Tongue (tissue), 3 donors: Measurements from ENCODE around the gene SLC35A1. TPM values are rescaled to one million over a fixed set of nuclear protein-coding genes. Genes with fewer than 3 reads are reported as not detected.

Experiments
- DNase-seq: peaks from one replicate; pipeline ENCODE4 v3.0.0-alpha.2; 2015
- small RNA-seq: library from RNA; depleted of rRNA; stranded (forward); fragments of <200 nt; gene quantifications from one replicate; pipeline ENCODE3, GENCODE V24; 2014; ENCODE audit warnings: low replicate concordance
- total RNA-seq: library from RNA; depleted of rRNA; stranded (reverse); fragments of >200 nt; gene quantifications from one replicate; pipeline ENCODE4 v1.2.3, GENCODE V29; 2014

The SLC35A1 gene
- total RNA-seq, 1 donor from 2014 or later = 21.8 TPM

- DNase-seq = no peak
These were observed 61.7 kb downstream of the SLC35A1 start for GRCh38 chr6:87534377-87535047.

GRCh38 chr6:87538510-87539260 is 65.9 kb downstream of the SLC35A1 start:
- DNase-seq = no peak

GRCh38 chr6:87539554-87539953 is 66.8 kb downstream of the SLC35A1 start:
- DNase-seq = no peak

DNA sequence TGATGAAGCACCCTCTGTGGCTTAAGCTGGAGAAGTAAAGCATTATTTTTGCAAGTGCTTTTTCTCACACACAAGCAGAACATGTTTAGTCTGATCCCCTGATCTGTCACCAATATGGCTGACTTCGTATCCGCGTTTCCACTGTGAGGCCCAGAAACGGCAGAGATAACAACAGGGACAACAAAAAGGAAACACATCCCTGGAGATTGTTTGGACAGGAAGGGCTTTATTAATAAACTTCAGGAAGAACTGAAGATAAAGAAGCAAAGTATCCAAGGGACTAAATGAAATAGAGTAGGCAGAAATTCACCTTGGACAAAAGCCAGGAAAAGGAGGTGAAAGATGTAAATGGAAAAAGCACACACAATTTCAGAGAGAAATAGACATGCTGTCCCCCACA is 67.8 kb downstream of the SLC35A1 start:
- DNase-seq = no peak

DNA sequence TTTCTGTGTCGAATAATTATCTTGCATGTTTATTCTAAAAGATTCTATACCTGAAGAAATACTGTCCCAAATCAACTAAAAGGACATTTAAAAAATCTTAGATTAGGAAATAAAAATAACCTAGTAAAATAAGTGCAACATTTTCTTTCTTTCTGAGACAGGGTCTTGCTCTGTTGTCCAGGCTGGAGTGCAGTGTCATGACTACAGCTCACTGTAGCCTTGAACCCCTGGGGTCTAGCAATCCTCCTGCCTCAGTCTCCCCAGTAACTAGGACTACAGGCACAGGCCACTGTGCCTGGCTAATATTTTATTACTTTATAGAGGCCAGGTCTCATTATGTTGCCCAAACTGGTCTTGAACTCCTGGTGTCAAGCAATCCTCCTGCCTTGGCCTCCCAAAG is 68.3 kb downstream of the SLC35A1 start:
- DNase-seq = no peak

DNA sequence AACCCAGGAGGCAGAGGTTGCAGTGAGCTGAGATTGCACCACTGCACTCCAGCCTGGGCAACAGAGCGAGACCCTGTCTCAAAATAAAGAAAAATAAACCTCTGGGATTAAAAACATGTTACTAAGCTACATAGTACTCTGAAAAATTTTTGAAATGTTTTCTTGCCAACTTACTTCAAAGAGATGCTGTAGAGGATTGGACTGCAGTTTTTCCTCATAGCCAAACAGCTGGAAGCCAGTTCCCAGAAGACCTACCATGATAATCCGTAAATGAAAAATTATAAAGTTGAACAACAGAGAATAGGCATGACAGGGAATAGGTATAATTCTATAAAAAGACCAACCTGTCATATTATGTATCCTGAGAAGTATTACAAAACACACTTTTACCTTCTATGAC is 69.0 kb downstream of the SLC35A1 start:
- DNase-seq = no peak

DNA sequence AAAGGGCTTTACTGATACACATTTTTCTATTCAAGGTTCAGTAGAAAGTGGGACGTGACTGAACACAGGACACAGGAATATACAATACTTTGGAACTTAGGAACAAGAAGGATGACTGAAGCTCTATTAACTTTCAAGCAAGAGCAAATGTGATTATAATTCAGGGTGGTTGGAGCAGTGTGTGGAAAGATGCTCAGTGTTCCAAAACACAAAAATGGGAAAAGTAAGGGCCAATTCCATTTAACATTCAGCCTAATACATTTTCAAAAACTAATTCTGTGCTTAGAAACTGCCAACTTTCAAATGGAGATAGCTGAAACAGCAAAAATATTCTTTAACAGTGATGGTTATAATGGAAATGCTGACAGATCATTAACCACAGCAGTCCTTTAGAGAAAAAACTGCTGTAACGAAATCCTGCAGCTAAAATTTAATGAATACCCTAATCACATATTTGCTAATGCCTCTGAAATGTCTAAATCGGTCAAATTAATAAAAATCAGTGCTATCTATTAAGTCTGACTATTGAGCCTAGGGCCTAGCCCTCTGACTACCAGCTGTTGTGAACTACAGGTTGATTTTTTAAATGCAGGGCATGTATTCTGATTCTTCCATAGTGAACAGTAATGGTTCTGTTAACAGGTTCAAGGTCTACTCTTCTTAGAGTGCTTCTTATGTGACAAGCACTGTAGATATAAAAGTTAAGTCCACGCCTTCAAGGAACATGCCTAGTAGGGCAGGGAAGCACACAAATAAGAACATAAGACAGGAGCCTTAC is 71.1 kb downstream of the SLC35A1 start:
- no peak for DNase-seq

DNA sequence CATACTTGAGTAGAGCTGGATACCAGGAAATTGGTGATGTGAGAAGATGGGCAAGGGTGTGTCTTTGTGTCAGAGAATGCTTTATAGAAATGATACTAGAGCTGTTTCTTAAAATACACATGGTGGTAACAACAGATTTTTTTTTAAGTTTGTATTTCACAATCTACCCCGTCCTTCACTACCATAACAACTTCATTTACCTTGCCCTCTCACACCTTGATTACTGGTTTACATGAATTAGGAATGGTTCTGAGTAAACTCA is 71.6 kb downstream of the SLC35A1 start:
- no peak for DNase-seq

GRCh38 chr6:87551799-87552198 is 79.0 kb downstream of the SLC35A1 start:
- DNase-seq = no peak

DNA sequence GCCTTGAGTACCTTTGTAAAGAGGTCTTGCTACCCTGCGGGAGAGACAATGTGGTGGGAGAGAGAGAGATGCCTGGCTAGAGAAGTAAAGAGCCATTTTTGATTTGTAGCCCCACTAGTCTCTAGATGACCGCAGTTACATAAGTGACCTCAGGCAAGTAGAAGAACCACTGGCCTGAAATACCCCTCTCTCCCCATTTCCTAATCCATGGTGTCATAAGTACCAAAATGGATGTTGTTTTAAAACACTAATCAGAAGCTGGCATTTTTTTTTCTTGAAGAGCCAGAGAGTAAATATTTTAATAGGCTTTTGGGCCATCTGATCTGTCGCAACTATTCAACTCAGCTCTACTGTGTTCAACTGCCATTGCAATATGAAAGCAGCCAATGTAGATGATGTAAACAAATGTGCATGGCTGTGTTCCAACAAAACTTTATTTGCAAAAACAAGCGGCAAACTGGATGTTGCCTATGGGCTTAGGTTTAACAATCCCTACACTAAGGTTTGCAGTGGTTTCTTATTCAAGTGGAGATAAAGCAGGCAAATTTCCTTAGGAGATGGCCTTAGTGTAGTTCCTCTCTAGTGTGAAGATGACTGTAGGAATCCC is 80.5 kb downstream of the SLC35A1 start:
- DNase-seq = no peak

DNA sequence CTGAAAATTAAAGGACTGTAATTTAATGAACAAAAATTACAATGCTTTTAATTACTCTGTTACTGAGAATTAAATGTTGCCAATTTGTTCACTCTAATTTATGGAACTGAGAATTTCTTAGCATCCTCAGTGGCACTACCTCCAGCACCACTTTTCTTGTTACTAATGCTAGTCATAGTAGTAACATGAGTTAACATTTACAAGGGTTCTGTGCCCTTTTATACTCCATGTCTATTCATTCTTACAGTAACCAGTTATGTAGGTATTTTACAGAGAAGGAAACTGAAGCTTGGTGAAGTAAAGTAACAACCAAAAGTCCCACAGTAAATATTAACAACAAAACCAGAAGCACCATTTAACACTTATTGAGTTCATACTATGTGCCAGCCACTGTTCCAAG is 82.7 kb downstream of the SLC35A1 start:
- DNase-seq = no peak

- no peak for DNase-seq
These were observed 85.7 kb downstream of the SLC35A1 start for GRCh38 chr6:87558446-87558845.

DNA sequence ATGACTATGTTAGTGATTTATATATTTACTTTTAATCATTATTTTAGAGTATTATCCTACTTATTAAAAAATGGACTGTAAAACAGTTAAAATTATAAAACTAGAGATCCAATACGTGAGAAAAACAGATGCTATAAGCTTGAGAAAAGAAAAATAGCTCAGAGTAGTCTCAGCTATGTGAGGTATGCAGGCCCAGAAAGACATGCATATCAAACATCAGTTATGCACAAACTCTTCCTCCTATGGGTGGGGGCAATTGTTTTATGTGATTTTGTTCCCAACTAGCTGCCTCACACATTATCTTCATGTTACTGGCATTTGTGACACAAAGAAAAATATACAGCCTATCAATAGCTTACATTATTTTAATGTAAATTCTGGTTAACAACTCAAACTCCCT is 88.2 kb downstream of the SLC35A1 start:
- no peak for DNase-seq

Small RNA genes within 50 kb of the gene (small RNA-seq; reads per million reads assigned to genes)
- not detected for gene AL049697.2
- not detected for gene RNU6-444P

Other genes starting within 250 kb of the SLC35A1 start
- gene SMIM8, start 150.4 kb upstream of the SLC35A1 start, total RNA-seq = 15.5 TPM
- not detected for gene GJB7, start 143.7 kb upstream of the SLC35A1 start, total RNA-seq
- gene C6orf163, start 128.2 kb upstream of the SLC35A1 start, total RNA-seq = 2.7 TPM
- gene CFAP206, start 65.0 kb upstream of the SLC35A1 start, total RNA-seq = 2.1 TPM
- gene RARS2, start 117.0 kb downstream of the SLC35A1 start, total RNA-seq = 34.2 TPM
- 27.6 TPM for gene ORC3, start 117.2 kb downstream of the SLC35A1 start, total RNA-seq
- 26.4 TPM for gene AKIRIN2, start 229.3 kb downstream of the SLC35A1 start, total RNA-seq